Activated B cell treated with CpG ODN at 0.5 μM for 24 hours (primary cell): Measurements from ENCODE around the gene EPHA4. TPM values are rescaled to one million over a fixed set of nuclear protein-coding genes. Genes with fewer than 3 reads are reported as not detected.

ENCODE experiments used
- ATAC-seq: fragments of 200-7000 bp; cut with Tn5 transposase; one replicate; pipeline ENCODE4 v1.10.0; 2021; ENCODE audit warnings: low read depth, mild to moderate bottlenecking, moderate library complexity
- CTCF ChIA-PET: fragments of 350-600 bp; sonication (Branson Sonifier 250); formaldehyde crosslinking; loops from one replicate; lab custom pipeline; 2021; ENCODE audit warnings: antibody characterized with exemption; lab: Charles Lee
- POLR2A ChIA-PET: fragments of 350-600 bp; sonication (Branson Sonifier 250); formaldehyde crosslinking; loops from one replicate; lab custom pipeline; 2021; ENCODE audit warnings: antibody characterized with exemption; lab: Charles Lee
- DNase-seq: peaks from one replicate; pipeline ENCODE4 v3.0.0; 2022
- H3K27ac Mint-ChIP-seq: one replicate; pipeline ENCODE4 v1.8.0; 2020; ENCODE audit warnings: mixed read lengths
- H3K27me3 Mint-ChIP-seq: one replicate; pipeline ENCODE4 v1.8.0; 2021; ENCODE audit warnings: mixed read lengths
- H3K36me3 Mint-ChIP-seq: one replicate; pipeline ENCODE4 v1.8.0; 2021; ENCODE audit warnings: low read depth, mixed read lengths
- H3K4me1 Mint-ChIP-seq: one replicate; pipeline ENCODE4 v1.8.0; 2021; ENCODE audit warnings: mixed read lengths
- H3K4me3 Mint-ChIP-seq: one replicate; pipeline ENCODE4 v1.8.0; 2020; ENCODE audit warnings: mild to moderate bottlenecking, mixed read lengths
- H3K9me3 Mint-ChIP-seq: one replicate; pipeline ENCODE4 v1.8.0; 2020; ENCODE audit warnings: mixed read lengths
- intact Hi-C: fragments of 100-400 bp; cut with micrococcal nuclease; formaldehyde crosslinking; loops from one replicate; pipeline ENCODE4 v1.15.1; 2024
- total RNA-seq: library from RNA; stranded (reverse); gene quantifications from 2 replicates; pipeline ENCODE4 v1.2.3, GENCODE V29; 2022
- TF ChIP-seq, protein P1 (sequence below): fragments of 200-600 bp; IDR thresholded peaks from one replicate; pipeline ENCODE4 v1.8.0; 2022; ENCODE audit warnings: antibody characterized with exemption, mild to moderate bottlenecking

Gene EPHA4
- total RNA-seq, 1 donor from 2014 or later: 26.4 TPM

DNA sequence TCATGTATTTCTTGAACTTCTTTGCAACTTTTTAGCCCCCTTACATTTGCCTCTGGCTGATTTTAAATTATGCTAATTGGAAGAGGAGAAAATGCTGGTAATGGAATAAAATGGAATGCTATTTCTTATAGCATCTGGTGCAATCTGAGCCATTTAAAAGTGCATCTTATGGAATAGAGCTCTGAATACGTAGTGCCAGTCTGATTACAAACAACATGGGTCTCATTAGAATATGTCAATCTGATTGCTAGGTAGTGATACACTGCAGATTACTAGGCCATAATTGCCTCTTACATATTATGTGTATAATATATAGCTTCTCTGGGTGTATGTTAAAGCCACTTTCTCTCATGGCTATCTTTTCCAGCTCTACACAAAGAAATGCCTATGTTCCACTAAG, 159.1 kb downstream of the EPHA4 start:
- no peaks in the 10 kb centered on the region for H3K9me3 Mint-ChIP-seq
- intact Hi-C loops: no loop called here
- POLR2A ChIA-PET: no interaction called here
- H3K27ac Mint-ChIP-seq: no peak overlapping the region
- ATAC-seq (no peak), DNase-seq (no peak)
- CTCF ChIA-PET: no interaction called here
- peaks cover 7% of the 10 kb centered on the region for H3K27me3 Mint-ChIP-seq
- H3K36me3 Mint-ChIP-seq: no peaks in the 10 kb centered on the region
- peaks cover 10% of the 10 kb centered on the region for H3K4me1 Mint-ChIP-seq
- H3K4me3 Mint-ChIP-seq: no peak overlapping the region
- TF ChIP-seq, protein P1, sequence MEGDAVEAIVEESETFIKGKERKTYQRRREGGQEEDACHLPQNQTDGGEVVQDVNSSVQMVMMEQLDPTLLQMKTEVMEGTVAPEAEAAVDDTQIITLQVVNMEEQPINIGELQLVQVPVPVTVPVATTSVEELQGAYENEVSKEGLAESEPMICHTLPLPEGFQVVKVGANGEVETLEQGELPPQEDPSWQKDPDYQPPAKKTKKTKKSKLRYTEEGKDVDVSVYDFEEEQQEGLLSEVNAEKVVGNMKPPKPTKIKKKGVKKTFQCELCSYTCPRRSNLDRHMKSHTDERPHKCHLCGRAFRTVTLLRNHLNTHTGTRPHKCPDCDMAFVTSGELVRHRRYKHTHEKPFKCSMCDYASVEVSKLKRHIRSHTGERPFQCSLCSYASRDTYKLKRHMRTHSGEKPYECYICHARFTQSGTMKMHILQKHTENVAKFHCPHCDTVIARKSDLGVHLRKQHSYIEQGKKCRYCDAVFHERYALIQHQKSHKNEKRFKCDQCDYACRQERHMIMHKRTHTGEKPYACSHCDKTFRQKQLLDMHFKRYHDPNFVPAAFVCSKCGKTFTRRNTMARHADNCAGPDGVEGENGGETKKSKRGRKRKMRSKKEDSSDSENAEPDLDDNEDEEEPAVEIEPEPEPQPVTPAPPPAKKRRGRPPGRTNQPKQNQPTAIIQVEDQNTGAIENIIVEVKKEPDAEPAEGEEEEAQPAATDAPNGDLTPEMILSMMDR: no peak

DNA sequence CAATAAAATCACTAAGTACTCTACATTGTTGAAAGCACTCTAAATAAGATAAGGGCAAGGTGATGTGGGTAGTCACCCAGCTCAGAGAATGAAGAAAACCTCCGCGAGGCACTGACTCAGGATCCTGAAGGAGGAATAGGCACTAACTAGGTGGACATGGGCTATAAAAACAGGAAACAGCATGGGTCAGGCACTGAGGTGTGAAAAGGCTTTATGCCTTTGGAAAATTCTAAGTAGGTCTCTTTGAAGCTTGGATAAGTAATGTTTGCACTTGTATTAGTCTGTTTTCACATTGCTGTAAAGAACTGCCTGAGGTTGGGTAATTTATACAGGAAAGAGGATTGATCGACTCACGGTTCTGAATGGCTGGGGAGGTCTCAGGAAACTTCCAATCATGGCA, 161.6 kb downstream of the EPHA4 start:
- ATAC-seq (no peak), DNase-seq (no peak)
- Mint-ChIP-seq H3K4me3 (no peak overlapping the region), H3K36me3 (no peaks in the 10 kb centered on the region), H3K27ac (no peak overlapping the region), H3K4me1 (peaks cover 1% of the 10 kb centered on the region), H3K27me3 (peaks cover 7% of the 10 kb centered on the region), H3K9me3 (peaks cover 9% of the 10 kb centered on the region)
- TF ChIP-seq, protein P1: no peak
- ChIA-PET CTCF (no interaction called here), POLR2A (no interaction called here)
- intact Hi-C loops: no loop called here

DNA sequence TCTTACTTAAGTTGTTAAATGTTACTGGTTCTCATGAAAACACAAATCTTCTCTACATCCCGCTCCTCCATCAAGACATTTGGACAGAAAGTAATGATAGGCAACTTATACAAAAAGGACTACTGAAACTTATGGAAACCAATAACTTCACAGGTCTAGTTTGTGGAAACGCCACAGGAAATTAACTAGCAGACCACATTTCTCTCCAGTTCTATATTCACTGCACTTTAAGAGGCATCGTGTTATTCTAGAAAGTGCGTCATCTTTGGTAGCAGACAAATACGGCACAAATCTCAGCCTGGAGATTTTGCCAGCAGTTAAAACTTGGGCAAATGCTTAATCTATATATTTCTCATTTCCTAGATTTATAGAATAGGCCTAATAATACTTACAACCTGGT, 164.3 kb downstream of the EPHA4 start:
- no peak overlapping the region for H3K4me3 Mint-ChIP-seq
- no peaks in the 10 kb centered on the region for H3K4me1 Mint-ChIP-seq
- ATAC-seq: no peak
- TF ChIP-seq, protein P1: no peak
- H3K9me3 Mint-ChIP-seq: peaks cover 11% of the 10 kb centered on the region
- intact Hi-C loops: no loop called here
- peaks cover 11% of the 10 kb centered on the region for H3K27me3 Mint-ChIP-seq
- no peaks in the 10 kb centered on the region for H3K36me3 Mint-ChIP-seq
- ChIA-PET CTCF (no interaction called here), POLR2A (no interaction called here)
- no peak overlapping the region for H3K27ac Mint-ChIP-seq
- DNase-seq: no peak

DNA sequence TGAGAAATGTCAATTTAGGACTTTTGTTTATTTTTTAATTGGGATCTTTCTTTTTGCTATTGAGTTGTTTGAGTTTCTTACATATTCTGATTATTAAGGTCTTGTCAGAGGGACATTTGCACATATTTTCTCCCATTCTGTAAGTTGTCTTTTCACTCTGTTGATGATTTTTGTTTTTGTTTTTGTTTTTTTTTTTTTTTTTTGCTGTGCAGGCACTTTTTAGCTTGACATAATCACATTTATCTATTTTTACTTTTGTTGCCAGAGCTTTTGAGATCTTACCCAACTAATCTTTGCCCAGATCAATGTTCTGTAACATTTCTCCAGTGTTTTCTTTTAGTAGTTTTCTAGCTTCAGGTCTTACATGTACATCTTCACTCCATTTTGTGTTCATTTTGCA, 166.6 kb downstream of the EPHA4 start:
- Mint-ChIP-seq H3K27me3 (peaks cover 6% of the 10 kb centered on the region), H3K36me3 (no peaks in the 10 kb centered on the region)

DNA sequence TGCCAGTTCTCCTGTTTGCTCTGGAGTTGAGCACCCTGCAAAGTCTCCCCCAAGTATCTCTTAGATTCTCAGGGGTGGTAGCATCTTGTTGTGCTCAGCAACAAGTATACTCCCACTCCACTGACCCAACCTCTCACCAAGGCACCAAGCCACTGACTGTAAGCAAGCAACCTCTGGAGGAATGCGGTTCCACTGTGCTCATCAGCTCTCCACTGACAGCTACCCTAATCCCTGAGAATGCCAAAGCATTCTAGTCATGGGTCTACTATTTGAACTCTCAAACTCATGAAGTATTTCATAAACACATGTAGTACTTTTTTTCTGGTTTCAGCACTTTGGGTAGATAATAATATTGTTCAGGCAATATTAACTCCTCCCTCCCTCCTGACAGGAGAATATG, 170.0 kb downstream of the EPHA4 start:
- no peaks in the 10 kb centered on the region for H3K4me1 Mint-ChIP-seq
- H3K36me3 Mint-ChIP-seq: no peaks in the 10 kb centered on the region
- ATAC-seq (no peak), DNase-seq (no peak)
- CTCF ChIA-PET: no interaction called here
- intact Hi-C loops: no loop called here
- H3K27me3 Mint-ChIP-seq: peaks cover 5% of the 10 kb centered on the region
- no peak overlapping the region for H3K27ac Mint-ChIP-seq
- TF ChIP-seq, protein P1: no peak
- POLR2A ChIA-PET: no interaction called here
- H3K9me3 Mint-ChIP-seq: peaks cover 11% of the 10 kb centered on the region
- no peak overlapping the region for H3K4me3 Mint-ChIP-seq

More for the DNA sequence above, 166.6 kb downstream of the EPHA4 start:
- CTCF ChIA-PET: interaction anchor here (0.7 kb wide), 1 partner anchor 19 kb away, joined by 3 read pairs; no protein-coding TSS in a partner anchor
- intact Hi-C loops: no loop called here
- no peaks in the 10 kb centered on the region for H3K4me1 Mint-ChIP-seq
- peaks cover 11% of the 10 kb centered on the region for H3K9me3 Mint-ChIP-seq
- no peak overlapping the region for H3K4me3 Mint-ChIP-seq
- no peak overlapping the region for H3K27ac Mint-ChIP-seq
- TF ChIP-seq, protein P1: no peak
- ATAC-seq: no peak
- POLR2A ChIA-PET: no interaction called here
- no peak for DNase-seq
